GM12872 (cell line): ENCODE results near the gene NAALADL1.
A peak's percentile ranks its signal among the peaks of the same experiment; 100 is the strongest.

Experiments
- TF ChIP-seq, protein P1 (sequence below): IDR thresholded peaks from 3 replicates; pipeline ENCODE4 v1.5.1; 2011; ENCODE audit warnings: low read depth, mild to moderate bottlenecking, low read length, moderate library complexity; ENCODE audit not compliant: insufficient read depth

The NAALADL1 gene

DNA sequence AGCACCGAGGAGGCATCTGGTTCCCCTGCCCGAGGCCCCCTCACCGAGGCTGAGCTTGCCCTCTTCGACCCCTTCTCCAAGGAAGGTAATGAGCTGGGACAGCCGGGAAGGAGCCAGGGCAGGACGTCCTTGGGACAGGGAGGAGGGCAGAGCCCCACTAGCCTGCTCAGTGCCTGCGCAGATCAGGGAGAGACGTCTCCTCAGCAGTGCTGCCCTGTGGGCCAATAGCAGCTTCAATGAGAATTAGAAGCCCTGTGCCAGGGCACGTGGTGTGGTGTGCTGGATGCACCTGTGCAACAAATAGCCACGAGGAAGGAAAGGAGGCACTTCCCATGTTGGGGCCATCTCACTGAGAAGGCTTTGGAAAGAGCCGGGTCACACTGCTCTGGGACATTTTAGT lies 22.8 kb downstream of the NAALADL1 start:
- TF ChIP-seq, protein P1, sequence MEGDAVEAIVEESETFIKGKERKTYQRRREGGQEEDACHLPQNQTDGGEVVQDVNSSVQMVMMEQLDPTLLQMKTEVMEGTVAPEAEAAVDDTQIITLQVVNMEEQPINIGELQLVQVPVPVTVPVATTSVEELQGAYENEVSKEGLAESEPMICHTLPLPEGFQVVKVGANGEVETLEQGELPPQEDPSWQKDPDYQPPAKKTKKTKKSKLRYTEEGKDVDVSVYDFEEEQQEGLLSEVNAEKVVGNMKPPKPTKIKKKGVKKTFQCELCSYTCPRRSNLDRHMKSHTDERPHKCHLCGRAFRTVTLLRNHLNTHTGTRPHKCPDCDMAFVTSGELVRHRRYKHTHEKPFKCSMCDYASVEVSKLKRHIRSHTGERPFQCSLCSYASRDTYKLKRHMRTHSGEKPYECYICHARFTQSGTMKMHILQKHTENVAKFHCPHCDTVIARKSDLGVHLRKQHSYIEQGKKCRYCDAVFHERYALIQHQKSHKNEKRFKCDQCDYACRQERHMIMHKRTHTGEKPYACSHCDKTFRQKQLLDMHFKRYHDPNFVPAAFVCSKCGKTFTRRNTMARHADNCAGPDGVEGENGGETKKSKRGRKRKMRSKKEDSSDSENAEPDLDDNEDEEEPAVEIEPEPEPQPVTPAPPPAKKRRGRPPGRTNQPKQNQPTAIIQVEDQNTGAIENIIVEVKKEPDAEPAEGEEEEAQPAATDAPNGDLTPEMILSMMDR: no peak

DNA sequence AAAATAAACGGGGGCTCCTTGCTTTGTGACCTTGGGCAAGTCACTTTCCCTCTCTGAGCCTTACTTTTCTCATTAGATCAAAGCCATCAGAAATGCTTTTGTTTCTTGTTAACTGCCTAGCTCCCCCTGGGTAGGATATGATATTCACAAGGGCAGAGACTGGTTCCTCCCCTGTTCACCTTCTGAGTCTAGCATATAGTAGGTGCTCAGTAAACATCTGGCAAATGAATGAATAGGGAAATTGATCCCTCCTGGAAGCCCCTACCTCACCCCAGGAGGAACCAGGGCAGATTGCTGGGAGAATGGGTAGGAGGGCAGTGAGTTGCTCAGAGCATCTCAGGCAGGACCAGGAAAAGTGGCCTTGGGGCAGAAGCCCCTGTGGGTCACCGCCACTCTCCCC lies 23.9 kb downstream of the NAALADL1 start:
- TF ChIP-seq, protein P1: no peak

DNA sequence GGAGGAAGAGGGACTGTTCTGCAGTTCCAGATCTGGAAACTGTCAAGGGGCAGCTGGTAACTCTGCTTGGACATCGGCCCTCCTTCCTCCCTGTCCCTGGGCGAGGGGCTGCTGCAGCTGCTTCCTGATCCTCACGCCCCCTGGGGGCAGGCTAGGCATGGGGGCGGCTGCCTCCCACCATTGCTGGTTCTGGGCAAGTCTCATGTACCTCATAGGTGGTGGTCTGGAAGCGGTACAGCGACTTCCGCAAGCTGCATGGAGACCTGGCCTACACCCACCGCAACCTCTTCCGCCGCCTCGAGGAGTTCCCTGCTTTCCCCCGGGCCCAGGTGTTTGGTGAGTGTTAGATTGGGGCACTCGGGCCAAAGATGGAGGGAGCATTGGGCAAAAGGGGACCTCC lies 26.1 kb downstream of the NAALADL1 start:
- TF ChIP-seq, protein P1: no peak

DNA sequence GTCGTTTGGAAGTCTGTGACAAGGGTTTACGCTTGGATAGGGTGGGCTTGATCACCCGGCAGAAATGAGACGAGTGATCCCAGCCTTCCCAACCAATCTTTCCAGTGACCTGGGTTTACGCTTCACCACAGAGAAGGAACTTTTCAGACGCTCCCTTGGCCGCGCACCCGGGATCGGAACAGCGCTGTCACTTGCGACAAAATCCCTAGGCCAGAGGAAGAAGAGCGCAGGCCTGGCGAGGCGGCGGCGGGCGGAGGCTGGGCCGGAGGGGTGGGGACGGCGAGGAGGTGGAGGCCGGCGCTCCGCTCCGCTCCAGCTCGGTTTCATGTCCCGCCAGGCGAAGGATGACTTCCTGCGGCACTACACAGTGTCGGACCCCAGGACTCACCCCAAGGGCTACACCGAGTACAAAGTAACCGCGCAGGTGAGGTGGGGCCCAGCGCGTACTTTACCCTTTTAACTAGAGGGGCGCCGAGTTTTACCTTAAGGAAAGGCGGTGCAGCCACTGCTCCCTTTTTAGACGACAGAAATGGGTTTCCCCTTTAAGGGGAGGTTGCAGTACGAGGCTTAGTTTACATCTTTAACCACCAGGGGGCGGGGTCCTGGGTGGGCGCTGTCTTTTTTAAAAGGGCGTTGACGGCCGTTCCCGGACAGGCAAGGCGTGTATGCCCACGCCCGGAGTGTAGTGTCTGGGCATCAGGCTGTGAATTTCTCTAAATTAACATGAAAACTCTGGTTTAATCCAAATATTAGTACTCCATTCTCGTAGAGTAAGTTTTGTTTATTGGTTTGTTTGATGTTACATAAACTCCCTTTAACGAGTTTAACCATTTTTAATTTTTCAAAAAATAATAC lies 30.9 kb downstream of the NAALADL1 start, which contains the start of gene SNX15:
TSS of gene SNX15 (plus strand) at position 227 of the 855 bp plus-strand sequence. CDS start at position 326, 99 bp downstream.
- TF ChIP-seq, protein P1: peak; percentile 39; the same call in 2 of the 3 replicates

DNA sequence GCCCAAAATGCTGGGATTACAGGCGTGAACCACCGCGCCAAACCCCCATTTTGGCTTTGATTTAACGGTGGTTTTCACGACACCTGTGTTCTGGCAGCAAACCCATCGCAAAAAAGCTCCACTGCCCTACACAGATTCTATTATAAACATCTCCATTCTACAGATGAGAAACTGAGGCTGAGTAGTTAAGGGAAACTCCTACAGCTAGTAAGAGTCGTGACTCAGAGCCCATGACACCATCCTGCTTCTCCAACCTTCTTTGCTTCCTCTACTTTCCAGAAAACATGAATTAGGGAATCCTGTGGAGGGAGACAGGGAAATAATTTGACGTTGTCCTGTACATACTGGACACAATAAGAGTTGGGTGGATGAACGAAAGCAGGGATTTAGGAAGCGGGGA lies 31.5 kb downstream of the NAALADL1 start:
- TF ChIP-seq, protein P1: no peak

DNA sequence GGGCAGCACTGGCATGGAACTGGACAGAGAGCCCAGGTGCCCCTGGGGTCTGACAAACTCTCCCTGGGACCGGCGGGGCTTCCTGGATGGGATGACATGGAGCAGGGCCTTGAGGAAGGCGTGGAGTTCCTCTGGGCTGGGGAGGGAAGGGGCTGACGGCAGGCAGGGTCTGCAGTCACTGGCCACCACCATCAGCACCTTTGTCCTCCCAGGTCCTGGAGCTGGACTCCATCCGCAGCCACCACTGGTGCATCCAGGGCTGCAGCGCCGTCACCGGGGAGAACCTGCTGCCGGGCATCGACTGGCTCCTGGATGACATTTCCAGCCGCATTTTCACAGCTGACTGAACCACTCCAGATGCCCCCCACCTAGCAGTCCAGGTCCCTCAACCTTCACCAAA lies 36.8 kb downstream of the NAALADL1 start:
- TF ChIP-seq, protein P1: no peak

DNA sequence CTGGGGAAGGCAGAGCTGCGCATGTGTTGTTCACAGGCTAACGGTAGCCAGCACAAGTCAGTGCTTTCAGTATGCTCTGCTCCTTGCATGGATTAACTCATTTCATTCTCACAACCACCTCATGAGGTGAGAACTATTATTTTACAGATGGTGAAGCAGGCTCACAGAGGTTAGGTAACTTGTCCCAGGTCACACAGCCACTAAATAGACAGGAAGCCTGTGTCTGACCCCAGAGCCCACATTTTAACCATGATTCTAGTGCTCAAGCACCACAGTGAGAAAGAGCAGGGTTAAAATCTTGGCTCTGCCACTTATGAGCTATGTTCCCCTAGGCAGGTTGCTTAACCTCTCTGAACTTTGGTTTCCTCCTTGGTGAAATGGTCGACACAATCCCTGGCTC lies 37.4 kb downstream of the NAALADL1 start:
- TF ChIP-seq, protein P1: no peak
